GM21737 (cell line): ENCODE data around the gene UBE2E2.

Experiments used
- ATAC-seq: cut with Tn5 transposase; IDR thresholded peaks from one replicate; pipeline ENCODE4 v1.9.1; 2021; ENCODE audit warnings: mild to moderate bottlenecking, moderate library complexity; ENCODE audit not compliant: unreplicated experiment

UBE2E2 gene

DNA sequence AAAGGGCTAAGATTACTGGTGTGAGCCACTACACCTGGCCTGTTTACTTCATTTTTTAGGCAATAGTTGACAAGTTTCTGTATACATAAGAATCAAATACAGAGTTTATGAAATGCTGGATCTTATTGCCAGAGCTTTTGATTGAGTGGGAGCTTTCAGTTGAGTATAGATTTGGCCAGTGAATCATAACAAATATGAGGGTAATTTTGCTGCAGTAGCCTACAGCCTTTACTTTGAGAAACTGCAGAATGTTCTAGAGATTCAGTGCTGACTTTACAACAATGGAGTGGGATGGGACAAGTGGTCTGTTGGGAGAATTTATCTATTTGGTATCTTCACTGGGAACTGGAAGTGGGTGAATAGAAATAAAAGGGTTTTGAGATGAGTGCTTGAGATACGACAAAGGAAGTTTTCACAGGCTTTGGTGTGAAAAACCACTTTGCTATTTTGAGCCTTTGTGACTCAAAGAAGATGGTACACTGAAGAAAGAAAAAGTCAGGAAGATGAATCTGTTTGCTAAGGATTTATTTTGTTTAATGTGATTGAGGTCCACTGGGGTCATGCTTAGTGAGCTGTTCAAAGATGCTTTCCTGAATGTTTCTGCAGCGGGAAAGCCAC is 227.8 kb downstream of the UBE2E2 start:
- ATAC-seq, result no peak

DNA sequence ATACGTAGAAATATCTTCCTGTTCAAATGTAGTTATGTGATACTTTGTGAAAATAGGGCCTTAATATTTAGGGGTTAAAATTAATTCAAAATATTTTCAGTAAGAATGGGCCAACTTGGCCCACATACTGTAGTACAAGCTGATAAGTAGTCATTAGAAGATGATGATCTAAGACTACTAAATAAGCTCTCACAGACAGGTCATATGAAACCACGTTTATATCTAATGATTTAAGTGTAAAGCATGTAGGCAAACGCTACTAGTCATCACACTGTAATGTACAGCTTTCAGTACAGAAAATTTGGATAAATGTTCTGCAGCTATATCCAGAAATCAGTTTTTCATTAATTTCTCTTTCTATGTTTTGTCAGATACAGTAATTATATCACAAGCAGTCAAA is 228.6 kb downstream of the UBE2E2 start:
- ATAC-seq, result no peak

DNA sequence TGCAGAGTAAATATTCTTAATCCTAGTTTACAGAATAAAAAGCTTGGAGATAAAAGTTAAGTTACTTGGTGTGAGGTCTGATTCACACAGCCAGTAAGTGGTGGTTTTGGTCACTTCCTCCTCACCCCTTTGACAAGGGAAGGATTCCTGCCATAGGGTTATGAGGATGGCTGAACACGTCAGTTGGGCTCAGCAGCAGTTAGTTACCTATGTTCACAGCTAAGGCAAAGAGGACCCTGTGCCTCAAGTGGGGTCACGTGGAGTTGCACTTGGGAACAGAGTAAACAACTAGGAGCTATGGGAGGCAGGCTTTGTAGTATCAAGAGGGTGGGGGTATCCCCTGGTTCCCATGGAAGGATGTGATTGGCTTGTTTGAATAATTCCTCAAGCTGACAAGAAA is 232.2 kb downstream of the UBE2E2 start:
- ATAC-seq, result no peak

DNA sequence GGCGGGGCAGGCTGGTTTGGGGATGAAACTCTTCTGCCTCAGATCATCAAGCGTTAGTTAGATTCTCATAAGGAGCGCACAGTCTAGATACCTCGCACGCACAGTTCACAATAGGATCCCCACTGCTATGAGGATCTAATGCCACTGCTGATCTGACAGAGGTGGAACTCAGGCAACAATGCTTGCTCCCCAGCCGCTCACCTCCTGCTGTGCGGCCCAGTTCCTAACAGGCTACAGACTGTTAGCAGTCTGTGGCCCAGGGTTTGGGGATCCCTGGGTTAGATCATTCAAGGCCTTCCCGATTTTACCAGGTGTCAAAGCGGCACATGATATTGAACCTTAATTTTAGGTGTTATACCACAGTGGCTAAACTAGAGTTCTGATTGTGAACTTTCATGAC is 232.8 kb downstream of the UBE2E2 start:
- ATAC-seq, result no peak

DNA sequence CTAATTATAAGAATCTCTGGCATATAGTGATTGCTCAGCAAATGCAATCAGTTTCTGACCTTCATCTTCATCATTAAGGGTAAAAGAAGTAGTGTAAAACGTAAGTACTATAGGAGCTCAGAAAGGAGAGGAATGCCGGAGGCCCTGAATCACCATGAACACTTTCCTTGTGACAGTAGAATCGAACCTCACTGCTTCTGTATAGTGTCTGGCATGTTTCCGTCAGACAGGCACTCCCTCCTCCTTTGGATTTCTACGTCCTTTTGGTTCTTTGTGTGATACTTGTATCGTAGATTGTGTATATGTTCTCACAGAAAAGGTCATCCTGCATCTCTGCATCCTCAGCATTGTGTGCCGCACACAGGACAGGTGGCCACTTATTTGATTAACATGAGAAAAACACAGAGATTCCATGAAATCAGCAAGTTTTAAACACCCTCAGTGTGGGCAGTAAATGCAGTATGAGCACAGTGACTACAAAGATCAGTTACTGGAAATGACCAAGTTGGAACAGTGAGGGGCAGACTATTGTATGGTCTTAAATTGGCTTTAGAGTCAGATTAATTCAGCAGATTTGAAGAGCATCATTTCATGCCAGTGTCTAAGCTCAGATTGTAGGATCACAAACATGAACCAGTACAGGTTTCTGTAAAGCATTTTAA is 234.5 kb downstream of the UBE2E2 start:
- ATAC-seq, result no peak

DNA sequence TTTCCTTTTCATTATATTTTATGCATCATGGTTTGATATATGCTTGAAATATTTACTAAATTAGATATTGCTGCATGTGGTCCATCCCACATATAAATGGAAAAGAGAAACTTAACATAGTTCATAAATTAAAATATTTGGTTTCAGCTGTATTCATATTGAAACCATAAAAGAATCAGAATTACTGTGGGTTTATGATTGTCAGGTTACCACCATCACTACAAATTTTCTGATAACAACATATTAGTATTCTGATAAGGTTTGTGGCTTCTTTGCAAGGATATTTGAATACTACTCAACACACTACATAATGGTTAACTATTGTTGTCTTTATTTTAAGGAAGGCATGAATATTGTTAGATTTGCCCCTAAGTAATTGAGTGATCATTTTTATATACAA is 235.5 kb downstream of the UBE2E2 start:
- ATAC-seq, result no peak

DNA sequence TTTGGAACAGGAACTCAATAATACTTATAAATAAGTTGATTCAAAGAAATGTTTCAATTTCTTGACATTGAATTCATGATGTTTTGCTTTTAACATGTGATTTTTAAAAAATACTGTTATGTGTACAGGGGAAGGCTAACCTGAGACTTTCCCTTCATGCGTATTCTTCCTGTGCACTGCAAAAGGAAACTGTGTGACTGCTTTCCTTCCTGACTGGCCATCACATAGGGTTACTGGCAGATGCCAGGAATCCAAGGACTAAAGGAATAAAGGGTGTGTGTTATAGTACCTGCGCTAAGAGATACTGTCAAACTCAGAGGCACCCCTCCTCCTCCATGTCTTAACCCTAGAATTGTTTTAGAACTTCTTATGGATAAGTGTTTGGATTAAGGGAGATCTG is 236.0 kb downstream of the UBE2E2 start:
- no peak for ATAC-seq

DNA sequence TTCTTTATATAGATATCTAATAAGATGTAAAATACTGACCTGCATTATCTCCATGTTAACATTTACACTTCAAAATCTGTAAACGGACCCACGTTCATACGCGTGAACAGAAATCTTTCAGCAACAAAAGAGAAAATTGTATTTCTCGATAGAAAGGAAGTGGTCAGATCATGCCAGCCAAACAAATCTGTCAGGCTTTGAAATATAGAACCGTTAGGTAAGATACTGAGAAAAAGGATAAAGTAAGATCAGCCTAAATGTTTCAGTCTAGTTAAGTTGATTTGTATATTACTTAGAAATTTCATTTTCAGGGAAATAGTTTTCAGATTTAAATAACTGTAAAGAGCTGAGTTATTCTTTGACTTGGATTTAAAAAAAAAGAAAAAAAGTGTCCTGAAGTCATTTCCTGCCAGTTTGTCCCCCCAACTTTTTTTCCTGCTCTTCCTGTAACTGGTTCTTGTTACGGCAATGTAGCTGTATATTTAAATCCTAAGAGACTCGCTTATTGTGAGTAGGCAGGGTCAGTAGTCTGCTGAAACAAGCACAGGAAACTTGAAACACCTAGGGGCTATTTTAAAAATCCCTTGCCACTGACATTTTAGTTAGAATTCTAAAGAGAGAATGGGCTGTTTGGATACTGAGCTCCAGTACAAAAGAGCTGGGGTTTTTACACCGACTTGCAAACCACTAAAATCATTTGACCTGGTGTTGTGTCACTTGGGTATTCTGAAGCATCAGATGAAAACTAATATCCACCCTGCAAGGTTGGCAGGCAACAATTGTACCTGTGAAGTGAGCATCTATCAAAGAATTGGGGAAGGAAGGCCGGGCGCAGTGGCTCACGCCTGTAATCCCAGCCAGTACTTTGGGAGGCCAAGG is 237.5 kb downstream of the UBE2E2 start:
- ATAC-seq, result no peak

DNA sequence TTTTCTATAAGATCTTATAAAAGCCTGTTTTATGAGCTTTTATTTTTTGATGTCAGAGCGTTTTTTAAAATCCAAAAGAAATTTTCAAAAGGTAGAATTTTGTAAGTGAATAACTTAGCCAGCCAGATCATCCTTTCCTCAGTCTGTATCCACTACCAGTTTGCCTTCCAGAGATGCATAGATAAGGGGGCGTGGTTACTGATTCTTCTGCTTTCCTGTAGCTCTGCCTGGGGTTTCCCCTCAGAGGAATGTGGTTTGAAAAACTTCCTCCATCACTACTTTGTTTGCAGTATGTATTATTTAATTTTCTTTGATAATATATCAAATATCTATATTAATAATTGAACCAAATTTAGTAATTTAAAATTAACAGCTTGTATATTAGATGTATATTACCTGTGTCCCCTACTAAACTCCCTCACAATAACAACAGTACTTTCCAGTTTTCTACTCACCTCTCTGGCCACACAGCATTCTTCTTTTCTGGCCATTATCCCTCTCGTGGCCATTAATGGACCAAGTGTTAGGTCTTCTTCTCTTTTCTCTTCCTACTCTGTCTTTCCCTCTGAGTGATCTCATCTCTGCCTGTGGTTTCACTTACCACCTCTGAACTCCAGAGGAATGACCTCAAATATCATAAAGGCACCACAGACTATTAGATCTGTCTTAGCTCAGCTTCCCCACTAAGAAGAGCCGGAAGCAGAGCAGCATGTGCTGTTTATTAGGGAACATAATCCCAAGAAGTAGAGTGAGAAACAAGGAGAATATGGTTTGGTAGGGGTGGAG is 239.7 kb downstream of the UBE2E2 start:
- ATAC-seq, result peak; percentile 34

DNA sequence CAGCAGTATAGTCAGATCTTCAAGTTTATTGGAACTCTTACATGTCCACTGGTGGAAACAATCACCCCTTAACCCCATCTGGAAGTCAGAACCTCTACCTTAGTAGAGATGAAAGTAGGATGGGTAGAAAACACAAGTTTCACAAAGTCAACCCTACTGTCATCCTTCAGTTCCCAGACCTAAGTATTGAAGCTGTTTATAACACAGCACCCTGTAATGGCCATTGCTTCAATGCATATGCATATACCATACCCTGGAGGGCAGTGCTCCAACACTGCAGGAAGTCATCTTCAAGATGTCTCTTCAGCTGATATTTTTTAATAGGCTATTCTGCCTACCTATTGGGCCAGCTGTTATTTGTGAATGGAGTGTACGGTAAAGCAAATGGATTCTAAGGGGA is 241.3 kb downstream of the UBE2E2 start:
- no peak for ATAC-seq

DNA sequence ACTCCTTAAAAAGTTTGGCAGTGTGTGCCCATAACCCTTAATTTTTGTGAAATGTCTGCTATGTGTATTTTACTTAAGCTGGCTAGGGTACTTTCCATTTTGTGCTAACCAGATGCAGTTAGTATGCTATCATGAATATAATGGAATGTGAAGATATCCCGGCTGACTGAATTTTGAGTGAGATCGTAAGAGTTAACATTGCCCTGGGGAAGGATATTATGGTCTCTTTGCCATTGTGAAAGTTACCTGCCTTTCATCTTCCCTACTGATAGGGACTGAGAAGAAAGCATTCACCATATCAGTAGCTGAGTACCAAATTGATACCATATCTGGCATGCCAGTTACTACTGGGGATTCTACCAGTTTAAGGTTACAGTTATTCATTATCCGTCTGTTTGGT is 243.2 kb downstream of the UBE2E2 start:
- no peak for ATAC-seq

DNA sequence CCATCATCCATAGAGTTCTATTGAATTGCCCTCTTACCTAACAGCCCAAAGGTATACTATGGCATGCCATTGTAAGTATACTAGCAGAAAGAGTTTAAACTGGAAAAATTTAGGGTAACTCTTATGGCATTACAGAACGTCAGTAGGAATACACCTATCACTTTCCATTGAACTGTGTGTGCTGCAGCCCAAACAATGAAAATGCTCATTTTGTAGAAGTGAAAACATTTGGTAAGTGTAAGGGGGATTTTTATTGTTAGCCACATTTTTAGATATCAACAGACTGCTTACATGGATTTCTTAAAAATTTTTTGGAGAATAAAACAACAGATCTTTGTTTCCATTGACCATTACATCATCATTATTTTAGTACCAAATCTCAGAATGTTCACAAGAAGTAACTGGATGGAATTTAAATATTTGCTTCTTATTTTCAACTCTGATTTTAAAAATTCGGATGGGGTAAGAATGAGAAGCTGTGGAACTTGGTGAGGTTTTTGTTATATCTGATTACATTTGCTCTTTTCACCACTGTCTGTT is 245.9 kb downstream of the UBE2E2 start:
- ATAC-seq, result no peak

DNA sequence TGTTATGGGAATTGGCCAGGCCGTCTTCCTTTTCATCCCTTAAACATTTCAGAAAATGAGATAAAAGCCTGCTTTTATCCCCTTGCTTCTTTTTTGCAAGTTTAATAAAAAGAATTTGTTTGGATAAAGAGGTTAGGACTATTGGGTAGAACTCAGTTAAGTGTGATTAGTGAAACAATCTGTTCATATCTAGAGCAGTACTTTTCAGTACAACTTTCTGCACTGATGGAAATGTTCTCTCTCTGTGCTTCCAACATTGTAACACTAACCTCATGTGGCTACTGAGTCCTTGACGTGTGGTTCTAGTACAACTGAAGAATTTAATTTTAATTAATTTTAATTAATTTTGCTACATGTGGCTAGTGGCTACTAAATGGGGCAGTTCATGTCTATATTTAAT is 246.9 kb downstream of the UBE2E2 start:
- ATAC-seq, result no peak

DNA sequence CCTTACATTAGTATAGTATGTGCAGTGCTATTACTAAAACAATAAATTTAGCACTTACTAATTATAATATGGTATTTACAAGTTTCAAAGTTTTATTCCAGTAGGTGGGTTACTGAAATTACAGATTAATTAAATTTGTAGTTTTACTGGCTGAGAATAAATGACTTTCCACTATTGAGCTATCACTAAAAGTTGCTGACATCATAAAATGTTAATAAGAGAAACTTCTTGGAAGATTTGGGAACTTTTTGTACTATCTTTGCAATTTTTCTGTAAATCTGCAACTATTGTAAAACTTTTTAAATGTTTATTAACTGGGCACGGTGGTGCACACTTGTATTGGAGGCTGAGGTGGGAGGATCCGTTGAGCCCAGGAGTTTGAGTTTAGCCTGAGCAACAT is 247.7 kb downstream of the UBE2E2 start:
- no peak for ATAC-seq

DNA sequence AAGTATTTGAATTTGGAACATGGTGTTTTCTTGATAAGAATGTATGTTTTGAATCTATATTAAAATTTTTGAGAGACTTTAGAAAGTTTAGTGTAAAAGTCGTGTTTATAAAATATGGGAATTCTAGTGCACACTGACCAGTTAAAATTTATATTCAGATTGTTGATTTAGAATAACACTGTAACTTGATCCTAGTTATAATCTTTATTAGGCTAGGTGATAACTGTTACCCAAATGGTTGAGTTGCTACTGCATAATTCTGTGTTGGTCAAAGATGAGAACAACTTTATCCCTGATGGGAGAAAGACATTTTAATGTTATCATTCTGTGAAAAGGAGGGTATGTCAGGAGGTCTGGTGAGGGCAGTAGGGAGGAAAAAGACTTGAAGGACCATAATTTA is 249.3 kb downstream of the UBE2E2 start:
- ATAC-seq, result no peak

DNA sequence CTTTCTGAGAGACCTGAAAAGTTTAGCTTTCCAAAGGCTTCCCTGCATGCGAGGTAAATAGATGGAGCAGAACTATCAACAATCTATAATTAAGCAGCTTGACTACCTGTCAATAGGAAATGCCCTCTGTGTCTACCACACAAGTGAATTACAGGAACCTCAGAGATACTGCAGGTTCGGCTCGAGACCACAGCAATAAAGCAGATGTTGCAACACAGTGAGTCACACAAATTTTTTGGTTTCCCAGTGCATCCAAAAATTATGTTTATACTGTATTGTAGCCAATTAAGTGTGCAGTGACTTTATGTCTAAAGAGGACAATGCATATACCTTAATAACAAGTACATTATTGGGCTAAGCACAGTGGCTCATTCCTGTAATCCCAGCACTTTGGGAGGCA is 252.0 kb downstream of the UBE2E2 start:
- no peak for ATAC-seq

DNA sequence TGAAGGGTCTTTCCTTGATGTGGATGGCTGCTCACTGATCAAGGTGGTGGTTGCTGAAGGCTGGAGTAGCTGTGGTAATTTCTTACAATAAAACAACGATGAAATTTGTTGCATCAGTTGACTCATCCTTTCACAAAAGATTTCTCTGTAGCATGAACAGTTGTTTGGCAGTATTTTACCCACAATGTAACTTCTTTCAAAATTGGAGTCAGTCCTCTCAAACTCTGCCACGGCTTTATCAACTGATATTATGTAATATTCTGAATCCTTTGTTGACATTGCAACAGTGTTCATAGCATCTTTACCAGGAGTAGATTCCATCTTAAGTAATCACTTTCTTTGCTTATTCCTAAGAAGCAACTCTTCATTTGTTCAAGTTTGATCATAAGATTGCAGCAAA is 252.6 kb downstream of the UBE2E2 start:
- no peak for ATAC-seq

DNA sequence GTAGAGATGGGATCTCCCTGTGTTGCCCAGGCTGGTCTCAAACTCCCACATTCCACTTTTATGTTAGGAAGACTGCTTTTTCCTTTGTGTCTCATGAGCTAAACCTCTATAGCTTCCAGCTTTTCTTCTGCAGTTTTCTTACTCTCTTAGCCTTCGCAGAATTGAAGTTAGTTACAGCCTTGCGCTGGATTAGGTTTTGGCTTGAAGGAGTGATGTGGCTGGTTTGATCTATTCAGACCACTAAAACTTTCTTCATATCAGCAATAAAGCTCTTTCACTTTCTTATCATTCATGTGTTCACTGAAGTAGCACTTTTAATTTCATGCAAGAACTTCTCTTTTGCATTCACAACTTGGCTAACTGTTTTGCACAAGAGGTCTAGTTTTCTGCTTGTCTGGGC is 254.6 kb downstream of the UBE2E2 start:
- ATAC-seq, result no peak

DNA sequence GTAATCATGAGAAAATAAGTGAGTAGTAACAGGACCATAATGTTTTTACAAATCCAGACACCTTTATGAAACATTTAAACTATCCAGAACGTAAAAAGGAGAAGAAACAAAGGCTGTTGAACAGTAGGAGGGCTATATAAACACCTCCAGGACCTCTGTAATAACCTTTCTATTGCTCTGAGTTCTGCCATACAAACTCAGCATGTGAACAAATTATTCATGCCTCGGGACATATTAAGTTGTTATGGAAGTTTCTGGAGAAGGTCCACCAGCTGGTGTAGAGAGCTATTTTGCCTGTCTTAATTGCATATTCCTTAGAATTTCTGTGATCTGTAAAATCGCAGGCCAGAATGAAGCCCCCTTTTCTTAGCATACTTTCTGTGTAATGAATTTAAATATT is 256.3 kb downstream of the UBE2E2 start:
- no peak for ATAC-seq

DNA sequence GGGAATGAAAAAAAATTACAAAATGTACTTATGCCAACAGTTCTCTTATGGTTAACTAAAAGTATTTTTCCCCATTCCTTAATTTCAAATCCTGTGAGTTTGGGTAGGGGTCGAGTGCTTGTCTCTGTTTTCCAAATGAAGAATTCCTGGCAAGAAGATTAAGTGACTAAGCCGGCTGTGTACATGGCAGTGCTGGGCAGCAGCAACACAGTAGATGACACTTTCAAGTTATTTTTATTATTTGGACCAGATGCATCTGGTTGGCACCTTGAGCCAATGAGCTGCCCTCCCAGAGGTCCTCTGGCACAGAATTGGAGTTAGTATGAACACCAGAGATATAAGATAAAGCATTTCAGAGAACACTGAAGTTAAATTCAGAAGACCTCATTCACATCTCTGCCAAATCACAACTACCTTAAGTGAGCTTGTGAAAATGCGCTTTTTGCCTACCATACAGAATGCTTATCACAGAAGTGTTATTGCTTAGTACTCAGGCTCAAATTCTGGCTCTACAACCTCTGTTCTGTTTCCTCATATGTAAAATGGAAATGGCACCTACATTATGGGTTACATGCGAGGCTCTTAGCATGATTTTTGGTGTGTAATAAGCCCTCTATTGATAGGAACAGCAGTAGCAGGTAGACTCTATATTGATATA is 256.9 kb downstream of the UBE2E2 start:
- ATAC-seq, result no peak

DNA sequence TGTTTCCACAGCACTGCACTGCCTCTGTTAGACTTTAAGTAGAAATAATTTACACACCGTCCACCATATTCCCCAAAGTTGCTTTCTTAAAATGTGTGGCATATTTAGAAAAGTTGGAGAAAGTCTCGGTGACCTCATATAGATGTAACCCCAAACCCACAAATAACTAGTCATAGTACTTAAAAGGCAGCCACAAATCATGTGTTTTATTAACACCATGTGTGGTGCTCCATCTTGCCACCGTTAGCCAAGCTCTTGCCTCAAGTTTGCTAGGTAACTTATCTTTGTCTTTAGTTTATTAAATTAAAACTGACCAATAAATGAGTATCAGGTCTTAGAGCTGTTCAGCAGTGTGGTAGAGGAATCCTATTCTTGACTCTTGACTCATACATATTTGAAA is 257.9 kb downstream of the UBE2E2 start:
- ATAC-seq, result no peak
